Lower leg skin (tissue), 3 donors: ENCODE measurements around the gene LANCL2.

Experiments
- POLR2A ChIP-seq, 2 donors: fragments of 450-650 bp; IDR thresholded peaks; one replicate each; pipeline ENCODE4 v1.6.1; 2016 to 2017; ENCODE audit warnings: antibody characterized with exemption in 2 of 2, mild to moderate bottlenecking in 1 of 2, moderate library complexity in 1 of 2
- TF ChIP-seq, protein P1 (sequence below), 3 donors: fragments of 450-650 bp; IDR thresholded peaks; one replicate each; pipeline ENCODE4 v1.5.1; 2016; ENCODE audit warnings: antibody characterized with exemption in 3 of 3, mild to moderate bottlenecking in 3 of 3, moderate library complexity in 2 of 3

DNA sequence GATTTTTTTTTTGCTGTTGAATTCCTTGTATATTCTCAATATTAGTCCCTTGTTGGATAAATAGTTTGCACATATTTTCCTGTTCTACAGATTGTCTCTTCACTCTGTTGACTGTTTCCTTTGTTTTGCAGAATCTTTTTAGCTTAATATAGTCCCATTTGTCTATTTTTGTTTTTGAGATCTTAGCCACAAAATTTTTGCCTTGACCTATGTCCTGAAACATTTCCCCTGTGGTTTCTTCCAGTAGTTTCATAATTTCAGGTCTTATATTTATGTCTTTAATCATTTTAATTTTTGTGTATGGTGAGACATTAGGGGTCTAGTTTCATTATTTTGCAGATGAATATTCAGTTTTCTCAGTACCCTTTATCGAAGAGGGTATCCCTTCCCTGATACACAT, 92.7 kb downstream of the LANCL2 start:
- TF ChIP-seq, protein P1, sequence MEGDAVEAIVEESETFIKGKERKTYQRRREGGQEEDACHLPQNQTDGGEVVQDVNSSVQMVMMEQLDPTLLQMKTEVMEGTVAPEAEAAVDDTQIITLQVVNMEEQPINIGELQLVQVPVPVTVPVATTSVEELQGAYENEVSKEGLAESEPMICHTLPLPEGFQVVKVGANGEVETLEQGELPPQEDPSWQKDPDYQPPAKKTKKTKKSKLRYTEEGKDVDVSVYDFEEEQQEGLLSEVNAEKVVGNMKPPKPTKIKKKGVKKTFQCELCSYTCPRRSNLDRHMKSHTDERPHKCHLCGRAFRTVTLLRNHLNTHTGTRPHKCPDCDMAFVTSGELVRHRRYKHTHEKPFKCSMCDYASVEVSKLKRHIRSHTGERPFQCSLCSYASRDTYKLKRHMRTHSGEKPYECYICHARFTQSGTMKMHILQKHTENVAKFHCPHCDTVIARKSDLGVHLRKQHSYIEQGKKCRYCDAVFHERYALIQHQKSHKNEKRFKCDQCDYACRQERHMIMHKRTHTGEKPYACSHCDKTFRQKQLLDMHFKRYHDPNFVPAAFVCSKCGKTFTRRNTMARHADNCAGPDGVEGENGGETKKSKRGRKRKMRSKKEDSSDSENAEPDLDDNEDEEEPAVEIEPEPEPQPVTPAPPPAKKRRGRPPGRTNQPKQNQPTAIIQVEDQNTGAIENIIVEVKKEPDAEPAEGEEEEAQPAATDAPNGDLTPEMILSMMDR (IDR thresholded peaks at IDR 0.05), result no peak
- no peak for TF ChIP-seq POLR2A (IDR thresholded peaks at IDR 0.05)
